Loucy (cell line): ENCODE results near the gene TCEA3.

Experiments used
- EZH2phosphoT487 ChIP-seq: fragments of 200-600 bp; IDR thresholded peaks from 2 replicates; pipeline ENCODE4 v1.6.1; 2018; ENCODE audit warnings: antibody characterized with exemption, mild to moderate bottlenecking, moderate library complexity, borderline replicate concordance
- TF ChIP-seq, protein P1 (sequence below): fragments of 200-600 bp; sonication (generic); conservative IDR thresholded peaks from 2 replicates; pipeline ENCODE4 v1.5.1; 2014; ENCODE audit warnings: mild to moderate bottlenecking, antibody characterized with exemption, low read length

DNA sequence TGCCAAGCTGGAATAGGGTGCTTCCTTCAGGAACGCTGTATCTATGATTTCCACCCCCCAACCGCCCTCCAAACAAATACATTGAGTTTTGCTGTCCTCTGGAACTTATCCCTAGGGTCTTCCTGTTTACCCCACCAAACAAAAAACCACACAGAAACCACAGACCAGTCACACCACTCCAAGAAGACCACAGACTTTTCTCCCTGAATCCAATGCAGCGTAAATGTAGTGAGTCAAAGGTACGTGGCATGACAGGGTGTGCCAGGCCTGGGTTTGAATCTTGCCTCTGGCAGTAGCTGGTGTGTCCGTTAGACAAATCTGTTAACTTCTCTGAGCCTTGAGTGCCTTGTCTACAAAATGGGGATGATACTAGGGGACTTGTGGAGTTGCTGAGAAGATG, 31.7 kb upstream of the TCEA3 start:
- TF ChIP-seq, protein P1, sequence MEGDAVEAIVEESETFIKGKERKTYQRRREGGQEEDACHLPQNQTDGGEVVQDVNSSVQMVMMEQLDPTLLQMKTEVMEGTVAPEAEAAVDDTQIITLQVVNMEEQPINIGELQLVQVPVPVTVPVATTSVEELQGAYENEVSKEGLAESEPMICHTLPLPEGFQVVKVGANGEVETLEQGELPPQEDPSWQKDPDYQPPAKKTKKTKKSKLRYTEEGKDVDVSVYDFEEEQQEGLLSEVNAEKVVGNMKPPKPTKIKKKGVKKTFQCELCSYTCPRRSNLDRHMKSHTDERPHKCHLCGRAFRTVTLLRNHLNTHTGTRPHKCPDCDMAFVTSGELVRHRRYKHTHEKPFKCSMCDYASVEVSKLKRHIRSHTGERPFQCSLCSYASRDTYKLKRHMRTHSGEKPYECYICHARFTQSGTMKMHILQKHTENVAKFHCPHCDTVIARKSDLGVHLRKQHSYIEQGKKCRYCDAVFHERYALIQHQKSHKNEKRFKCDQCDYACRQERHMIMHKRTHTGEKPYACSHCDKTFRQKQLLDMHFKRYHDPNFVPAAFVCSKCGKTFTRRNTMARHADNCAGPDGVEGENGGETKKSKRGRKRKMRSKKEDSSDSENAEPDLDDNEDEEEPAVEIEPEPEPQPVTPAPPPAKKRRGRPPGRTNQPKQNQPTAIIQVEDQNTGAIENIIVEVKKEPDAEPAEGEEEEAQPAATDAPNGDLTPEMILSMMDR: no peak
- no peak for TF ChIP-seq EZH2phosphoT487
